ENCODE measurements around the gene LSMEM2. TPM values are rescaled to one million over a fixed set of nuclear protein-coding genes. Genes with fewer than 3 reads are reported as not detected.
"Not testable (repeated sequence)": the region's sequence is repeated elsewhere in the genome, so short reads cannot be mapped to it uniquely, and the experiment has no call there.

LSMEM2 gene
- total RNA-seq, 1 donor from 2014 or later, result not detected

- DNase-seq (ENCODE audit: low spot score), result no peak
These were observed 19.2 kb downstream of the LSMEM2 start for GRCh38 chr3:50297896-50298725.

- DNase-seq (ENCODE audit: low spot score), result peak; percentile 100
These were observed 20.1 kb downstream of the LSMEM2 start, which contains the start of the genes HYAL3 and NAA80 for GRCh38 chr3:50298836-50299637. Gene HYAL3, minus strand, starts transcription at chr3:50299405. Its CDS starts 3,803 bp downstream, at chr3:50295602. Gene NAA80, minus strand, starts transcription at chr3:50299405. Its CDS starts 1,942 bp downstream, at chr3:50297463.

GRCh38 chr3:50299638-50299928 lies 20.7 kb downstream of the LSMEM2 start:
- no peak for DNase-seq (ENCODE audit: low spot score)

GRCh38 chr3:50299929-50300680 lies 21.2 kb downstream of the LSMEM2 start:
- no peak for DNase-seq (ENCODE audit: low spot score)

- no peak for DNase-seq (ENCODE audit: low spot score)
These were observed 21.9 kb downstream of the LSMEM2 start for GRCh38 chr3:50300681-50301254.

- DNase-seq (ENCODE audit: low spot score), result no peak
These were observed 23.5 kb downstream of the LSMEM2 start for GRCh38 chr3:50302095-50303012.

- no peak for DNase-seq (ENCODE audit: low spot score)
These were observed 24.3 kb downstream of the LSMEM2 start, which contains the start of gene HYAL1 for GRCh38 chr3:50303013-50303815. Gene HYAL1, minus strand, starts transcription at chr3:50303574. Its CDS starts 618 bp downstream, at chr3:50302956.

- DNase-seq (ENCODE audit: low spot score), result no peak
These were observed 25.7 kb downstream of the LSMEM2 start for GRCh38 chr3:50304601-50305000.

GRCh38 chr3:50312041-50312440 lies 33.2 kb downstream of the LSMEM2 start:
- DNase-seq (ENCODE audit: low spot score), result not testable (repeated sequence)

- DNase-seq (ENCODE audit: low spot score), result no peak
These were observed 35.5 kb downstream of the LSMEM2 start for GRCh38 chr3:50314342-50314741.

GRCh38 chr3:50314816-50315215 lies 35.9 kb downstream of the LSMEM2 start:
- DNase-seq (ENCODE audit: low spot score), result no peak

GRCh38 chr3:50316657-50317242 lies 37.9 kb downstream of the LSMEM2 start:
- no peak for DNase-seq (ENCODE audit: low spot score)

GRCh38 chr3:50317300-50317699 lies 38.4 kb downstream of the LSMEM2 start:
- DNase-seq (ENCODE audit: low spot score), result no peak

GRCh38 chr3:50318163-50318562 lies 39.3 kb downstream of the LSMEM2 start:
- no peak for DNase-seq (ENCODE audit: low spot score)

GRCh38 chr3:50318615-50319014 lies 39.7 kb downstream of the LSMEM2 start:
- DNase-seq (ENCODE audit: low spot score), result no peak

- no peak for DNase-seq (ENCODE audit: low spot score)
These were observed 40.5 kb downstream of the LSMEM2 start for GRCh38 chr3:50319181-50319893.

- DNase-seq (ENCODE audit: low spot score), result no peak
These were observed 41.2 kb downstream of the LSMEM2 start for GRCh38 chr3:50319894-50320625.

Data from mesenteric fat pad (tissue), 1 donor.